ENCODE data around the gene ACP6. TPM values are rescaled to one million over a fixed set of nuclear protein-coding genes. Genes with fewer than 3 reads are reported as not detected.

ACP6 gene
- total and polyA plus RNA-seq, 10 of the 15 experiments (the other 5 are each of a cell fraction or from before 2014, with no cell fraction given) = 3.1 to 19.7 (median 9.4) TPM

DNA sequence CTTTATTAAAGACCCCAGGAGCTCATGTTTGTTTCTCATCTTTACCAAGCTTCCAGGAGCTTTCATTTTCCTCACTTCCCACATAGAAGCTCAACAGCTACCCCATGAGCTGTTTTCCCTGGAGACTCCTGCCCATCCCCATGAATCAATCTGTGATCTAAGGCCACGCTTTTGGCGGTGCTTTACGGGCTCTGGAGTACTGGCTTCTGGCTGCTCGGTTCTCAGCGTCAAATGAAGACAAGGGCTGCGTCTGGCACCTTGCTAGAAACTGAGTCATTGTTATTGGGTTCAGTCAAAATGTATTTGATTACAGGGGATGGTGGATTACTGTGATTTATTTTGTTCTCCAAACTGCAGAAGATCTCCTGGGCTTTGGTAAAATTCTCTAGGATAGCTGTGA, 39.9 kb downstream of the ACP6 start:
- no peaks in the 10 kb centered on the region for H3K27me3 ChIP-seq (replicated peaks in 1 of 2; ENCODE audit: control insufficient read depth in 2 of 2, insufficient read depth in 2 of 2, low read length in 1 of 2)
- in situ Hi-C loops (cut with MboI) = loop anchor here (10.0 kb wide), 1 partner anchor 356 kb away; no protein-coding TSS in a partner anchor
- no peaks in the 10 kb centered on the region for H3K9me3 ChIP-seq (replicated peaks; ENCODE audit: control insufficient read depth, insufficient read depth, low read length)
- ChIA-PET POLR2A (no interaction called here), RAD21 (ENCODE audit: unreplicated experiment) (no interaction called here), CTCF (interaction anchor here (0.7 to 3.4 kb wide), 3 partner anchors 10 to 136 kb away, joined by 3 to 16 read pairs (median 3); no protein-coding TSS in a partner anchor), SMC1A (ENCODE audit: uncharacterized antibody, unreplicated experiment) (interaction anchor here (0.5 to 1.5 kb wide), 4 partner anchors 11 to 201 kb away, joined by 3 to 4 read pairs (median 3); a partner anchor contains a TSS)
- no peak overlapping the region for H3K27ac ChIP-seq (ENCODE audit: control insufficient read depth, insufficient read depth)
- 95% methylated on average over 6 of the region's 6 CpGs for WGBS (ENCODE audit: insufficient coverage, insufficient replicate concordance, low lambda C conversion rate, missing lambda C conversion rate)
- H3K9ac ChIP-seq (ENCODE audit: control insufficient read depth, insufficient read depth, low read length) = no peak overlapping the region
- H3K4me1 ChIP-seq (ENCODE audit: control insufficient read depth, insufficient read depth, low read length) = peaks cover 3% of the 10 kb centered on the region; the same call in 1 of the 2 replicates
- no peaks in the 10 kb centered on the region for H3K36me3 ChIP-seq (ENCODE audit: control insufficient read depth in 2 of 2, insufficient read depth in 2 of 2, low read length in 1 of 2)
- no TSS peak for BruUV-seq (replicated peaks)
- no peak overlapping the region for H3K4me3 ChIP-seq
- no peaks in the 10 kb centered on the region for H4K20me1 ChIP-seq (ENCODE audit: control insufficient read depth, insufficient read depth)
- no peaks in the 10 kb centered on the region for H3K79me2 ChIP-seq (ENCODE audit: control insufficient read depth, insufficient read depth, low read length)
- H2AFZ ChIP-seq (ENCODE audit: control insufficient read depth, low read depth, low read length) = no peak overlapping the region
- no peak overlapping the region for H3K4me2 ChIP-seq (ENCODE audit: control insufficient read depth, insufficient read depth)
- TF ChIP-seq SPI1 (IDR thresholded peaks at IDR 0.05; ENCODE audit: borderline replicate concordance, insufficient read depth, low read depth, low read length) = no peak
- TF ChIP-seq CBFB (IDR thresholded peaks at IDR 0.05; ENCODE audit: low read depth) = no peak
- no peak for TF ChIP-seq YY1 (IDR thresholded peaks at IDR 0.05; ENCODE audit: low read depth, low read length)
- TF ChIP-seq SP1 (IDR thresholded peaks at IDR 0.05; ENCODE audit: low read depth, low read length) = no peak
- TF ChIP-seq HDAC2 (IDR thresholded peaks at IDR 0.05) = no peak
- ATAC-seq = no peak
- DNase-seq (ENCODE audit: low read depth, low spot score) = no peak
- FAIRE-seq = no peak
- intact Hi-C loops (cut with micrococcal nuclease; ENCODE audit: unreplicated experiment) = no loop called here

- Histone ChIP-seq H3K79me2 (ENCODE audit: control insufficient read depth, insufficient read depth, low read length) (no peaks in the 10 kb centered on the region), H2AFZ (ENCODE audit: control insufficient read depth, low read depth, low read length) (no peak overlapping the region), H3K36me3 (ENCODE audit: control insufficient read depth in 2 of 2, insufficient read depth in 2 of 2, low read length in 1 of 2) (no peaks in the 10 kb centered on the region), H3K9me3 (replicated peaks; ENCODE audit: control insufficient read depth, insufficient read depth, low read length) (no peaks in the 10 kb centered on the region), H3K27ac (ENCODE audit: control insufficient read depth, insufficient read depth) (no peak overlapping the region), H4K20me1 (ENCODE audit: control insufficient read depth, insufficient read depth) (no peaks in the 10 kb centered on the region), H3K9ac (ENCODE audit: control insufficient read depth, insufficient read depth, low read length) (no peak overlapping the region), H3K4me1 (ENCODE audit: control insufficient read depth, insufficient read depth, low read length) (peaks cover 3% of the 10 kb centered on the region; the same call in 1 of the 2 replicates), H3K4me3 (no peak overlapping the region), H3K27me3 (replicated peaks in 1 of 2; ENCODE audit: control insufficient read depth in 2 of 2, insufficient read depth in 2 of 2, low read length in 1 of 2) (no peaks in the 10 kb centered on the region), H3K4me2 (ENCODE audit: control insufficient read depth, insufficient read depth) (no peak overlapping the region)
- SMC1A ChIA-PET (ENCODE audit: uncharacterized antibody, unreplicated experiment) = interaction anchor here (0.5 to 1.5 kb wide), 4 partner anchors 11 to 202 kb away, joined by 3 to 4 read pairs (median 3); a partner anchor contains a TSS
- intact Hi-C loops (cut with micrococcal nuclease; ENCODE audit: unreplicated experiment) = no loop called here
- FAIRE-seq (no peak), ATAC-seq (no peak), DNase-seq (ENCODE audit: low read depth, low spot score) (no peak)
- 46% methylated on average over 6 of the region's 6 CpGs for WGBS (ENCODE audit: insufficient coverage, insufficient replicate concordance, low lambda C conversion rate, missing lambda C conversion rate)
- RAD21 ChIA-PET (ENCODE audit: unreplicated experiment) = no interaction called here
- in situ Hi-C loops (cut with MboI) = loop anchor here (10.0 kb wide), 1 partner anchor 355 kb away; no protein-coding TSS in a partner anchor
- CTCF ChIA-PET = interaction anchor here (0.7 to 3.4 kb wide), 3 partner anchors 11 to 136 kb away, joined by 3 to 16 read pairs (median 3); no protein-coding TSS in a partner anchor
- no TSS peak for BruUV-seq (replicated peaks)
- no peak for TF ChIP-seq SUZ12 (IDR thresholded peaks at IDR 0.05; ENCODE audit: unreplicated experiment)
- no peak for TF ChIP-seq NBN (IDR thresholded peaks at IDR 0.05)
- POLR2A ChIA-PET = no interaction called here
These were observed 40.3 kb downstream of the ACP6 start for GRCh38 chr1:147630022-147630421.
